Omental fat pad (tissue), 4 donors: ENCODE results near the gene PPARA. TPM values are rescaled to one million over a fixed set of nuclear protein-coding genes. Genes with fewer than 3 reads are reported as not detected.

ENCODE experiments used
- ATAC-seq: fragments of 150-250 bp; one replicate; pipeline ENCODE4 v1.9.1; 2016; ENCODE audit warnings: mild to moderate bottlenecking, moderate library complexity; ENCODE audit not compliant: low FRiP score
- DNase-seq: peaks from one replicate; pipeline ENCODE4 v3.0.0-alpha.2; 2019; ENCODE audit warnings: low spot score
- CTCF ChIP-seq, 3 donors: fragments of 450-650 bp; IDR thresholded peaks; one replicate each; pipeline ENCODE4 v1.5.1; 2016 to 2017; ENCODE audit warnings: antibody characterized with exemption in 3 of 3, mild to moderate bottlenecking in 3 of 3, moderate library complexity in 2 of 3
- total RNA-seq, 4 donors: library from RNA; depleted of rRNA; stranded (reverse); fragments of >200 nt; gene quantifications; one replicate each; pipeline ENCODE4 v1.1.0, GENCODE V29; 2016

Gene PPARA
- total RNA-seq, 4 donors from 2014 or later: 20.7 to 35.5 (median 30.4) TPM

GRCh38 chr22:46214616-46215015 lies 64.3 kb downstream of the PPARA start:
- ATAC-seq: no peak
- DNase-seq: no peak
- TF ChIP-seq CTCF (IDR thresholded peaks at IDR 0.05): no peak

- TF ChIP-seq CTCF (IDR thresholded peaks at IDR 0.05): no peak
- DNase-seq: no peak
Observed at GRCh38 chr22:46219636-46220035, 69.3 kb downstream of the PPARA start.

GRCh38 chr22:46220921-46221320 lies 70.6 kb downstream of the PPARA start:
- no peak for TF ChIP-seq CTCF (IDR thresholded peaks at IDR 0.05)
- DNase-seq (no peak), ATAC-seq (no peak)

More at GRCh38 chr22:46219636-46220035, 69.3 kb downstream of the PPARA start:
- ATAC-seq: no peak

- no peak for DNase-seq
- TF ChIP-seq CTCF (IDR thresholded peaks at IDR 0.05): no peak
- ATAC-seq: no peak
Observed at GRCh38 chr22:46224044-46224897, 73.9 kb downstream of the PPARA start.

GRCh38 chr22:46224898-46225290 lies 74.6 kb downstream of the PPARA start:
- TF ChIP-seq CTCF (IDR thresholded peaks at IDR 0.05): no peak
- DNase-seq (no peak), ATAC-seq (no peak)

- no peak for TF ChIP-seq CTCF (IDR thresholded peaks at IDR 0.05)
- ATAC-seq: no peak
- no peak for DNase-seq
Observed at GRCh38 chr22:46225631-46226030, 75.3 kb downstream of the PPARA start.

- TF ChIP-seq CTCF (IDR thresholded peaks at IDR 0.05): no peak
- DNase-seq (no peak), ATAC-seq (no peak)
Observed at GRCh38 chr22:46226577-46226976, 76.3 kb downstream of the PPARA start.
